RWPE1 (cell line): ENCODE data around the gene PTGDR.
A peak's percentile ranks its signal among the peaks of the same experiment; 100 is the strongest.

Experiments
- CTCF ChIA-PET: fragments of 350-600 bp; sonication (Branson Sonifier 250); formaldehyde crosslinking; extraction: SDS; loops from one replicate; lab custom pipeline; 2021; lab: Yijun Ruan, JAX
- POLR2A ChIA-PET: fragments of 400-600 bp; formaldehyde crosslinking; extraction: SDS; loops from one replicate; lab custom pipeline; 2020; ENCODE audit warnings: antibody characterized with exemption; ENCODE audit not compliant: low non-redundant PET; lab: Yijun Ruan, JAX
- DNase-seq: peaks from one replicate; pipeline ENCODE4 v3.0.0; 2012; ENCODE audit warnings: low spot score
- H3K27ac ChIP-seq: fragments of 450-650 bp; 2 replicates; pipeline ENCODE4 v1.5.1; 2017
- TF ChIP-seq, protein P1 (sequence below): fragments of 450-650 bp; conservative IDR thresholded peaks from 2 replicates; pipeline ENCODE4 v1.5.1; 2017; ENCODE audit warnings: low read depth, mild to moderate bottlenecking

Gene PTGDR

DNA sequence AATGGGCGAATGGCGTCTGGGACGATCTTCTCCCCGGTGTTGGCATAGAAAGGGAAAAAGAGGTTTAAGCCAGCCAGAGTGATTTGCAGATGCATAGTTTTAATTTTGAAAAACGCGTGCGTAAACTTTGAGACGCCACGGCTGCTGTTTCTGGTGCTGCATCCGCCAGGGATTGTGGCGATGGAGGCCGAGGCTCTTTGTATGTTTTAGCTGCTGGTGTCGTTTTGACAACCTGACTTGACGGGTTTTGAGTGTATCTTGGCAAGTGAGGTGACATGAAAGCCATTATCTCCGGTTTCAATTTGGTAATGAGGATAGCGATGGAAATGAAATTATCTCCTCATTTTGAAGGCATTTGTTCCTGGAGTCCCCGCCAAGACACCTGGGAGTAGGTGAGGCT lies 1.6 kb downstream of the PTGDR start:
- TF ChIP-seq, protein P1, sequence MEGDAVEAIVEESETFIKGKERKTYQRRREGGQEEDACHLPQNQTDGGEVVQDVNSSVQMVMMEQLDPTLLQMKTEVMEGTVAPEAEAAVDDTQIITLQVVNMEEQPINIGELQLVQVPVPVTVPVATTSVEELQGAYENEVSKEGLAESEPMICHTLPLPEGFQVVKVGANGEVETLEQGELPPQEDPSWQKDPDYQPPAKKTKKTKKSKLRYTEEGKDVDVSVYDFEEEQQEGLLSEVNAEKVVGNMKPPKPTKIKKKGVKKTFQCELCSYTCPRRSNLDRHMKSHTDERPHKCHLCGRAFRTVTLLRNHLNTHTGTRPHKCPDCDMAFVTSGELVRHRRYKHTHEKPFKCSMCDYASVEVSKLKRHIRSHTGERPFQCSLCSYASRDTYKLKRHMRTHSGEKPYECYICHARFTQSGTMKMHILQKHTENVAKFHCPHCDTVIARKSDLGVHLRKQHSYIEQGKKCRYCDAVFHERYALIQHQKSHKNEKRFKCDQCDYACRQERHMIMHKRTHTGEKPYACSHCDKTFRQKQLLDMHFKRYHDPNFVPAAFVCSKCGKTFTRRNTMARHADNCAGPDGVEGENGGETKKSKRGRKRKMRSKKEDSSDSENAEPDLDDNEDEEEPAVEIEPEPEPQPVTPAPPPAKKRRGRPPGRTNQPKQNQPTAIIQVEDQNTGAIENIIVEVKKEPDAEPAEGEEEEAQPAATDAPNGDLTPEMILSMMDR, result no peak
- H3K27ac ChIP-seq, result no peak overlapping the region
- POLR2A ChIA-PET, result no interaction called here
- CTCF ChIA-PET, result no interaction called here
- no peak for DNase-seq

DNA sequence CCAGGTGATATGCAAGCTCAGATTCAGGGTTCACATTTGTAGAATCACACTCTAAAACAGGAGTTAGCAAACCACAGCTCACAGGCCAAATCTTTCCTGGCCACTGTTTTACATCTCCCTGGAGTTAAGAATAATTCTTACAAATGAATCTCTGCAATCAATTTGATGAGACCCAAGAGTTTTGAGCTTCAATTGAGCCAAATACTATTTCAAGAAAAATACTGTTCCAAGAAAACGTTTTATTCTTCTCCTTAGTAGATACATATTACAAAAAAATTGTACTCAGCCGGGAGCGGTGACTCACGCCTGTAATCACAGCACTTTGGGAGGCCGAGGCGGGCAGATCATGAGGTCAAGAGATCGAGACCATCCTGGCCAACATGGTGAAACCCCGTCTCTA lies 2.5 kb downstream of the PTGDR start:
- ChIA-PET POLR2A (no interaction called here), CTCF (interaction anchor here (0.6 to 0.7 kb wide), 2 partner anchors 10 to 309 kb away, joined by 3 read pairs; no protein-coding TSS in a partner anchor)
- TF ChIP-seq, protein P1, result no peak
- DNase-seq, result no peak
- no peak overlapping the region for H3K27ac ChIP-seq

DNA sequence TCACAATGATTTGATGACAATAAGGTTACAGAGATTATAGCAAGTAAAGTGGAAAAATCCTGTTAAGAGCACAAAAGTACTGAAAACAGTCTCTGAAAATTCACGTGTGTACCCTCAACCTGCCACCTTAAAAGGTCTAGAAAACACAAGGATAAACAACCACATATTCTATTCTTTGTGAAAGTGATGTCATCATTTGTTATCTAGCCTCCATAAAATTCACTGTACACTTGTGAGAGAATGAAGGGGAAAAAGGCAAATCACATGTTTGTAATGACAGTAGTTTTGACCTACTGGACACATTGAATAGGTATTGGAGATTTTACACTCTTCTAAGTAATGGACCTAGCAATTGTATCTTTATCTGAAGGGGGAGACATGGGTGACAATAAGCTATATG lies 4.0 kb downstream of the PTGDR start:
- no peak overlapping the region for H3K27ac ChIP-seq
- POLR2A ChIA-PET, result no interaction called here
- TF ChIP-seq, protein P1, result no peak
- DNase-seq, result no peak
- CTCF ChIA-PET, result no interaction called here

DNA sequence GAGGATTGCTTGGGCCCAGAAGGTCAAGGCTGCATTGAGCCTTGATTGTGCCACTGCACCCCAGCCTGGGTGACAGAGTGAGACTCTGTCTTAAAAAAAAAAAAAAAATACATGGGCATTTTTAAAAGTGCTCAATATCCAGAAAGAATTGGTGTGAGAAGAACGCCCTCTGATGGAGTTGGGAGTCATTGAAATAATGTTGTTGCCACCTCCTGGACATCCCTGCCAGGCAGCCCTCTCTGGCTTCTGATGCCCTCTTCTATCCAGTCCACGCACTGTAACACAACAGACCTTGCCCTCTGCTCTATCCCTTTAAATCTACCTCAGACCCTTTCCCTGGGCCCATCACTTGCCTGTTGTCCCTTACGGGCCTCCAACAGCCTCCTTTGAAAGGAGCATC lies 4.9 kb downstream of the PTGDR start:
- H3K27ac ChIP-seq, result no peak overlapping the region
- no peak for DNase-seq
- TF ChIP-seq, protein P1, result no peak
- POLR2A ChIA-PET, result no interaction called here
- CTCF ChIA-PET, result interaction anchor here (0.6 to 0.7 kb wide), 2 partner anchors 42 to 276 kb away, joined by 3 to 4 read pairs; partner anchors contain the start of gene PTGER2

DNA sequence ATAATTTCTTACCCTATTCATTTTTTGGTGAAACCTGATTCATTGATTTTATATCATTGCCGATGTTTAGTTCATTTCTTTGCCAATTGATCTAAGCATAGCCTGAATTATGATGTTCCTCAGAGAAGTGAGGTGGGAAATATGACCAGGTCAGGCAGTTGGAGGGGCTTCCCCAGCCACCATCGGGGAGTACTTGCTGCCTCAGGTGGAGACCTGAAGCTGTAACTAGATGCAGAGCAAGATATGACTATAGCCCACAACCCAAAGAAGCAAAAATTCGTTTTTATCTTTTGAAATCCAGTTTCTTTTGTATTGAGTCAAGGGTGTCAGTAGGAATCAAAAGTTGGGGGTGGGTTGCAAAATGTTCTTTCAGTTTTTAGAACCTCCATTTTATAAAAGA lies 7.9 kb downstream of the PTGDR start:
- CTCF ChIA-PET, result interaction anchor here (1.2 kb wide), 1 partner anchor 129 kb away, joined by 5 read pairs; no protein-coding TSS in a partner anchor
- DNase-seq, result no peak
- TF ChIP-seq, protein P1, result no peak
- no peak overlapping the region for H3K27ac ChIP-seq
- POLR2A ChIA-PET, result no interaction called here

DNA sequence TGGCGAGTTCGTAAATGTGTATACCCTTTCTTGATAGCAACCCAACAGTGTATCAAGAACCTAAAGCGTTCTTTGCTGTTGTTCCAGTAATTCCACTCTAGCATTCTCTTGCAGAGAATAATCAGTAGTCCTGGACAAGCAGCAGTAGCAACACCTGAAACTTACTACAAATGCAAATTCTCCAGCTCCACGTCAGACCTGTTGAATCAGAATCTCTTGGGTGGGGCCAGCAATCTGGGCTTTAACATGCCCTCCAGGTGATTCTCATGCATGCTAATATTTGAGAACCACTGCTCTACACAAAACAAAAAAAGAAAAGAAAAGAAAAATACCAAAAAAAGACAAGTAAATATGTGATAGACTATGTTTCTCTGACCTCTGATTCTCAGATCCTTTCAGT lies 10.1 kb downstream of the PTGDR start:
- POLR2A ChIA-PET, result no interaction called here
- TF ChIP-seq, protein P1, result no peak
- H3K27ac ChIP-seq, result no peak overlapping the region
- DNase-seq, result peak; percentile 14
- CTCF ChIA-PET, result no interaction called here
